PFSK-1 (cell line): ENCODE measurements around the gene ACBD5.

Source experiments
- POLR2AphosphoS5 ChIP-seq: IDR thresholded peaks from 2 replicates; pipeline ENCODE4 v1.6.1; 2012; ENCODE audit warnings: low read depth, mild to moderate bottlenecking, control low read depth, low read length, moderate library complexity
- REST ChIP-seq, 2 experiments: IDR thresholded peaks; 2 replicates each; pipeline versions ENCODE4 v1.6.1 to v1.8.0; 2011 to 2012; ENCODE audit warnings: low read depth in 2 of 2, low read length in 2 of 2, control low read depth in 1 of 2, inconsistent platforms in 1 of 2, mild to moderate bottlenecking in 1 of 2, moderate library complexity in 1 of 2; ENCODE audit not compliant: insufficient read depth in 1 of 2
- SIN3A ChIP-seq: IDR thresholded peaks from 2 replicates; pipeline ENCODE4 v1.6.1; 2012; ENCODE audit warnings: mild to moderate bottlenecking, low read length, moderate library complexity, borderline replicate concordance; ENCODE audit not compliant: insufficient read depth

- TF ChIP-seq SIN3A (no peak), REST (IDR thresholded peaks at IDR 0.05; ENCODE audit: insufficient read depth in 1 of 2, low read depth in 2 of 2, low read length in 2 of 2) (no peak), POLR2AphosphoS5 (no peak)
Measured at GRCh38 chr10:27188259-27188658, 52.3 kb downstream of the ACBD5 start.
